Astrocyte of the cerebellum (primary cell): ENCODE data around the gene ATXN3L.

Experiments
- DNase-seq: peaks from one replicate; pipeline ENCODE4 v3.0.0-alpha.2; 2011; ENCODE audit warnings: low read depth
- H3K4me3 ChIP-seq: 2 replicates; pipeline ENCODE4 v1.5.1; 2011; ENCODE audit warnings: mild to moderate bottlenecking, low read depth, low read length, moderate library complexity
- CTCF ChIP-seq: IDR thresholded peaks from 2 replicates; pipeline ENCODE4 v1.5.1; 2012; ENCODE audit warnings: low read length, low read depth, moderate library complexity, mild to moderate bottlenecking; ENCODE audit errors: missing control alignments
- in situ Hi-C: cut with HindIII; loops from 2 replicates; pipeline ENCODE4 v1.10.0; 2017; ENCODE audit warnings: low sequenced_read_pairs

ATXN3L gene

GRCh38 chrX:13270360-13270759 is 49.5 kb downstream of the ATXN3L start:
- TF ChIP-seq CTCF = no peak
- no peak overlapping the region for H3K4me3 ChIP-seq
- DNase-seq = no peak
- in situ Hi-C loops = no loop called here

- in situ Hi-C loops = no loop called here
- H3K4me3 ChIP-seq = no peak overlapping the region
- no peak for TF ChIP-seq CTCF
- DNase-seq = no peak
Measured at GRCh38 chrX:13268874-13269273, 51.0 kb downstream of the ATXN3L start.
